SK-N-SH treated with all-trans-retinoic acid at 6 μM for 48 hours (cell line): ENCODE measurements around the gene MFAP4.

ENCODE experiments used
- ATAC-seq: fragments of 200-7000 bp; cut with Tn5 transposase; 3 replicates; pipeline ENCODE4 v1.9.1; 2020; ENCODE audit warnings: mild to moderate bottlenecking, moderate library complexity
- BACH2 ChIP-seq: fragments of 250-450 bp; sonication (Bioruptor Pico); IDR thresholded peaks from 2 replicates; pipeline ENCODE4 v1.9.0; 2021; ENCODE audit warnings: mild to moderate bottlenecking, borderline replicate concordance
- CSDC2 ChIP-seq: fragments of 250-450 bp; sonication (Bioruptor Pico); IDR thresholded peaks from 2 replicates; pipeline ENCODE4 v1.5.0; 2020; ENCODE audit warnings: mild to moderate bottlenecking, moderate library complexity
- CSRNP3 ChIP-seq: fragments of 250-450 bp; sonication (Bioruptor Pico); IDR thresholded peaks from 2 replicates; pipeline ENCODE4 v1.5.1; 2021; ENCODE audit warnings: mild to moderate bottlenecking, moderate library complexity
- GLIS3 ChIP-seq: fragments of 250-450 bp; sonication (Bioruptor Pico); IDR thresholded peaks from 2 replicates; pipeline ENCODE4 v1.5.0; 2020; ENCODE audit warnings: mild to moderate bottlenecking, moderate library complexity
- ISL1 ChIP-seq: fragments of 250-450 bp; sonication (Bioruptor Pico); IDR thresholded peaks from 2 replicates; pipeline ENCODE4 v2.1.2; 2022; ENCODE audit warnings: mild to moderate bottlenecking, moderate library complexity
- PATZ1 ChIP-seq: fragments of 250-450 bp; sonication (Bioruptor Pico); IDR thresholded peaks from 2 replicates; pipeline ENCODE4 v1.8.0; 2020; ENCODE audit warnings: mild to moderate bottlenecking, moderate library complexity, borderline replicate concordance
- POU6F1 ChIP-seq: fragments of 250-450 bp; sonication (Bioruptor Pico); IDR thresholded peaks from 2 replicates; pipeline ENCODE4 v1.8.0; 2021; ENCODE audit warnings: low read depth, mild to moderate bottlenecking, moderate library complexity, borderline replicate concordance
- PPARA ChIP-seq: fragments of 250-450 bp; sonication (Bioruptor Pico); IDR thresholded peaks from 2 replicates; pipeline ENCODE4 v1.5.0; 2020; ENCODE audit warnings: mild to moderate bottlenecking, borderline replicate concordance
- RARB ChIP-seq: fragments of 250-450 bp; sonication (Bioruptor Pico); IDR thresholded peaks from 2 replicates; pipeline ENCODE4 v1.8.0; 2021; ENCODE audit warnings: mild to moderate bottlenecking, moderate library complexity
- SNAI2 ChIP-seq: fragments of 250-450 bp; sonication (Bioruptor Pico); IDR thresholded peaks from 2 replicates; pipeline ENCODE4 v1.5.0; 2020; ENCODE audit warnings: mild to moderate bottlenecking, moderate library complexity
- TCF4 ChIP-seq: fragments of 250-450 bp; sonication (Bioruptor Pico); IDR thresholded peaks from 2 replicates; pipeline ENCODE4 v1.8.0; 2021; ENCODE audit warnings: mild to moderate bottlenecking, moderate library complexity, borderline replicate concordance
- TSHZ2 ChIP-seq: fragments of 250-450 bp; sonication (Bioruptor Pico); IDR thresholded peaks from 2 replicates; pipeline ENCODE4 v1.5.0; 2020; ENCODE audit warnings: mild to moderate bottlenecking, moderate library complexity
- ZC3H10 ChIP-seq: fragments of 250-450 bp; sonication (Bioruptor Pico); IDR thresholded peaks from 2 replicates; pipeline ENCODE4 v1.5.1; 2021; ENCODE audit warnings: mild to moderate bottlenecking, moderate library complexity
- ZFP30 ChIP-seq: fragments of 450-650 bp; formaldehyde crosslinking; IDR thresholded peaks from 2 replicates; pipeline ENCODE4 v1.5.0; 2022; ENCODE audit warnings: mild to moderate bottlenecking, moderate library complexity
- ZNF565 ChIP-seq: fragments of 450-650 bp; formaldehyde crosslinking; conservative IDR thresholded peaks from 2 replicates; pipeline ENCODE4 v1.5.0; 2020; ENCODE audit warnings: low read depth, mild to moderate bottlenecking, moderate library complexity
- ZNF70 ChIP-seq: fragments of 450-650 bp; formaldehyde crosslinking; IDR thresholded peaks from 2 replicates; pipeline ENCODE4 v1.5.0; 2020; ENCODE audit warnings: mild to moderate bottlenecking, moderate library complexity

Gene MFAP4

GRCh38 chr17:19365499-19365817 is 21.5 kb downstream of the MFAP4 start (continued):
- TF ChIP-seq ZNF565 (CRISPR knock-in tag) (no peak), ISL1 (CRISPR knock-in tag) (no peak), RARB (no peak), ZC3H10 (CRISPR knock-in tag) (no peak)

- ATAC-seq = no peak
- TF ChIP-seq TSHZ2 (CRISPR knock-in tag) (no peak), CSRNP3 (no peak), POU6F1 (CRISPR knock-in tag) (no peak), ZFP30 (CRISPR knock-in tag) (no peak), GLIS3 (CRISPR knock-in tag) (no peak), CSDC2 (CRISPR knock-in tag) (no peak), BACH2 (no peak)
Measured at GRCh38 chr17:19364699-19365498, 22.1 kb downstream of the MFAP4 start.

GRCh38 chr17:19363460-19364035 is 23.4 kb downstream of the MFAP4 start:
- ATAC-seq = no peak
- TF ChIP-seq ZNF565 (CRISPR knock-in tag) (no peak), RARB (no peak), PPARA (no peak), TSHZ2 (CRISPR knock-in tag) (no peak), ZC3H10 (CRISPR knock-in tag) (no peak), SNAI2 (CRISPR knock-in tag) (no peak), ISL1 (CRISPR knock-in tag) (no peak), PATZ1 (CRISPR knock-in tag) (no peak)

- no peak for ATAC-seq
- TF ChIP-seq TCF4 (no peak), ZNF70 (CRISPR knock-in tag) (no peak), SNAI2 (CRISPR knock-in tag) (no peak)
Measured at GRCh38 chr17:19363114-19363438, 23.9 kb downstream of the MFAP4 start.
